K562 (cell line): ENCODE measurements around the gene BRD3OS.

ENCODE experiments used
- ATF4 ChIP-seq: fragments of 450-650 bp; formaldehyde crosslinking; IDR thresholded peaks from 2 replicates; pipeline ENCODE4 v1.4.0; 2022; ENCODE audit warnings: mild to moderate bottlenecking, moderate library complexity
- EP300 ChIP-seq: IDR thresholded peaks from 2 replicates; pipeline ENCODE4 v1.6.1; 2012; ENCODE audit warnings: low read length, improper control_type of control experiment
- GABPA ChIP-seq: fragments of 200-800 bp; sonication (Bioruptor generic); conservative IDR thresholded peaks from 2 replicates; pipeline ENCODE4 v1.6.1; 2016; ENCODE audit warnings: low read depth, missing genetic modification characterization, missing compliant biosample characterization
- GATAD2B ChIP-seq: fragments of 450-650 bp; IDR thresholded peaks from 2 replicates; pipeline ENCODE4 v1.6.1; 2017; ENCODE audit warnings: mild to moderate bottlenecking, borderline replicate concordance
- MTA3 ChIP-seq: fragments of 450-650 bp; formaldehyde crosslinking; IDR thresholded peaks from 2 replicates; pipeline ENCODE4 v1.6.1; 2017; ENCODE audit warnings: mild to moderate bottlenecking, borderline replicate concordance
- NONO ChIP-seq, 2 experiments: fragments of 200-400 bp in 1 of 2; fragments of 450-650 bp in 1 of 2; formaldehyde crosslinking in 1 of 2; IDR thresholded peaks; 2 replicates each; pipeline ENCODE4 v1.6.1; 2017; ENCODE audit warnings: low read depth in 2 of 2, mild to moderate bottlenecking in 2 of 2, moderate library complexity in 2 of 2, low read length in 1 of 2
- POLR2A ChIP-seq: fragments of 450-650 bp; conservative IDR thresholded peaks from 2 replicates; pipeline ENCODE4 v1.6.1; 2016
- POLR2AphosphoS5 ChIP-seq: IDR thresholded peaks from 2 replicates; pipeline ENCODE4 v1.6.1; 2011; ENCODE audit warnings: mild to moderate bottlenecking, low read depth, low read length, moderate library complexity; ENCODE audit not compliant: control insufficient read depth, insufficient read depth
- SIX5 ChIP-seq, 2 experiments: IDR thresholded peaks; 2 replicates each; pipeline ENCODE4 v1.6.1; 2011; ENCODE audit warnings: low read length in 2 of 2, borderline replicate concordance in 1 of 2, low read depth in 1 of 2, mild to moderate bottlenecking in 1 of 2, moderate library complexity in 1 of 2; ENCODE audit not compliant: insufficient read depth in 1 of 2
- TAF15 ChIP-seq: fragments of 200-400 bp; formaldehyde crosslinking; IDR thresholded peaks from 2 replicates; pipeline ENCODE4 v1.6.1; 2017; ENCODE audit warnings: mild to moderate bottlenecking, low read depth, low read length, moderate library complexity
- TCF15 ChIP-seq: fragments of 250-450 bp; sonication (Bioruptor Pico); IDR thresholded peaks from 2 replicates; pipeline ENCODE4 v1.8.0; 2022; ENCODE audit warnings: moderate library complexity, mild to moderate bottlenecking, inconsistent platforms
- USF1 ChIP-seq: sonication (generic); formaldehyde crosslinking; IDR thresholded peaks from 2 replicates; pipeline ENCODE4 v1.9.0; 2022; ENCODE audit warnings: mild to moderate bottlenecking, missing genetic modification reagents
- ZNF584 ChIP-seq: fragments of 200-800 bp; sonication (Bioruptor generic); IDR thresholded peaks from 2 replicates; pipeline ENCODE4 v1.6.1; 2016; ENCODE audit warnings: low read depth, mild to moderate bottlenecking, missing genetic modification characterization, missing compliant biosample characterization

- TF ChIP-seq POLR2AphosphoS5 (no peak), ZNF584 (CRISPR knock-in tag) (no peak), MTA3 (no peak), GATAD2B (no peak), NONO (IDR thresholded peaks at IDR 0.05; ENCODE audit: low read depth in 2 of 2, low read length in 1 of 2) (no peak), USF1 (no peak), GABPA (tag) (no peak), ATF4 (CRISPR knock-in tag) (no peak), POLR2A (no peak), TCF15 (CRISPR knock-in tag) (no peak), TAF15 (no peak), EP300 (no peak), SIX5 (IDR thresholded peaks at IDR 0.05; ENCODE audit: borderline replicate concordance in 1 of 2, insufficient read depth in 1 of 2, low read depth in 1 of 2, low read length in 2 of 2) (no peak)
Measured at GRCh38 chr9:133981589-133981957, 43.7 kb upstream of the BRD3OS start.
